NCI-H1417 (cell line): ENCODE data around the gene DOK3.

Experiments
- DNase-seq, 3 experiments: peaks; one replicate each; lab custom pipeline; 2025; lab: John Stamatoyannopoulos, UW

The DOK3 gene

DNA sequence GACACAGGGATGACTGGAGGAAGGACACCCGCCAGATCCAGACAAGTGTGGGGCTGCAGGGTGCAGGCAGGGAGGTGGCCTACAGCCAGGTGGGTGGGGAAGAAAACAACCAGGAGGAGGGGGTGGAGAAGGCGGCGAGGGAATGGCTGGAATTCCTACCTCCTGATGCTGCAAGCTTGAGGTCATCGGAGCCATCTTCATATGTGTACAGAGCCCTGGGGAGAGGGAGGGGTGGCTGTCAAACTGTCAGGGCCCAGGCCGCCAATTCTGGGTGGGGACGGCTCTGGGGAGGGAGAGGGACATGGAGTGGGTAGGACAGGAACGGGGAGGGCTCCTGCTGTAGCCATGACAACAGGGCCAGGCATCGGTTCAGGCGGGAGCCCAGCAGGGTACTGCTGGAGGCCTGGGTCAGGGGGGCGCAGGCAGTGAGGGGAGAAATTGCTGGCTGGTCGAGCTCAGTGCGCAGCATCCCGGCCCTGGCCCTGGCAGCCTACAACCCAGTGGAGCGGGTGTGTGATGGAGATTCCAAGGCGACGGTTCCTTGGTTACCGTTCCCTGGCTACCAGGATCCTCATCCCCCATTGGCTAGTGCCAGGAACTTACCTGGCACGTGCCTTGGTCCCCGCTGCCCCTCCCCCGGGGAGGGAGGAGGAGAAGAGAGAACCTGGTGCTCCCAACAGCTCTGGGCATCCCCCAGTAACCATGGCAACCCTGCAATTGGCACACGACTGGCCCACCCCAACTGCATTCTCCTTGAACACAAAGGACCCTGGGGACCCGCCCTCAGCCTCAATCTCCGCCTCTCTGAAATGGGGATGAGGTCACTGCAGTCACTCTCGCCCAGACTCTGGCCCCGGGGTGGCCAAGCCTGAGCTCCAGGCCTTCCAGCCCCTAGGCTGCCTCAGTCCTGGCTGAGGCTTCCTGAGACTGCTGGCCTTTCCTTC lies 40.7 kb downstream of the DOK3 start:
- DNase-seq, result peak in 2 of 3 experiments; percentile 64 to 85

DNA sequence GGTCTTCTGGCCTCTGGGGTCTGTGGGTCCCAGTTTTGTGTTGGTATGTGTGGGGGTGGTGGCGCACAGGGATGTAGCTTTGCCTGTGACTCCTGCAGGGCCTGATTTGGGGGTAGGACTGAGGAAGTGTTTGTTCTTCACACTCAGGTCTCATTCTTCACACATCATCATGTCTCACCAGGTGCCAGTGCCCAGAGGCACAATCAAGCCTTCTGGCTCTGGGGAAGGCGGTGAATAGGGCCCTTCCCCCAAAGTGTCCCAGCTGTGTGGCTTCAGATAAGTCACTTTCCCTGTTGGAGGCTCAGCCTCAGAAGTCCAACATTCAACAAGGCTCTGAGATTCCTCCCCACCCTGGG lies 41.3 kb downstream of the DOK3 start:
- DNase-seq, result no peak

DNA sequence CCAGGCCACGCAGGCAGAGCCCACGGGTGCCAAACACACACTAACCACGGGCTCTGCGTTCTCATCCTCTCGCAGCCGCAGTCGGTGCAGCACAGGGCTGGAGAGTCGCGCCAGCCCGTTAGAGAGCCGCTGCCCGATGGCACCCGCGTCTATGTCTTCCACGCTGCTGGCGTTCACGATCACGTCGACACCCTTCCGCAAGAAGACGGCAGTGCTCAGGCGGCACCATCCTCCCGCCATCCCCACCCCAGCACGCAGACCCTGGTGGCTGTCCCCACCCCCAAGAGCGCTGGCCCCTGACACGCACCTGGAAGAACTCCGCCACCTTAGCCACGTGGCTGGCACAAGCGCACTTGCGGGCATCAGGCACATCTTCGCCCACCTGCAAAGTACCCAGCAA lies 42.2 kb downstream of the DOK3 start:
- DNase-seq, result no peak

DNA sequence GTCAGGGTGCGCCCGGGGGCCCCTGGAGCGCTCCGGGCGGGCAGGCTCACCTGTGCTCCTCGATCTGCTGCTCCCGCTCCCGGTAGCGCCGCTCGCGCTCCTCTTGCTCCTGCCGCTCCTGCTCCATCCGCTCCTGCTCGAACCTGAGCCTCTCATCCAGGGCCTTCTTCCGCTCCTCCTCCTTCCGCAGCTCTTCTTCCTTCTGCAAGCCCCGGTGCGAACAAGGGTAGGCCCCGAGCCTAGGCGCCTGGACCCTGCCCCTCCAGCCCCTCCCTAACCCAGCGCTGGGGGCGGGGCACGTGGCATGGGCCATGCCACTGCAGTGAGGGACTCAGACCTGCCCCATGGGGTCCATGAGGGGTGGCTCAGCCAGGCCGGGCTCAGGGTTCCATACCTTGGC lies 42.8 kb downstream of the DOK3 start:
- no peak for DNase-seq

DNA sequence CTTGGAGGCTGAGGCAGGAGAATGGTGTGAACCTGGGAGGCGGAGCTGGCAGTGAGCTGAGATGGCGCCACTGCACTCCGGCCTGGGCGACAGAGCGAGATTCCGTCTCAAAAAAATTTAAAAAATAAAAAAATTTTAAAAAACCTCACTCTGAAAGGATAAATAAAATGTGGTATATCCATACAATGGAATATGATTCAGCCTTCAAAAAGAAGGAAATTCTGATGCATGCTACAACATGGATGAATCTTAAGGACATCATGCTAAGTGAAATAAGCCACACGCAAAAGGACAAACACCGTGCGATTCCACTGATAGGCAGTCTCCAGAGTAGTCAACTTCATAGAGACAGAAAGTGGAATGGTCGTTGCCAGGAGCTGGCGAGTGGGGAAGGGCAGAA lies 44.6 kb downstream of the DOK3 start:
- no peak for DNase-seq

DNA sequence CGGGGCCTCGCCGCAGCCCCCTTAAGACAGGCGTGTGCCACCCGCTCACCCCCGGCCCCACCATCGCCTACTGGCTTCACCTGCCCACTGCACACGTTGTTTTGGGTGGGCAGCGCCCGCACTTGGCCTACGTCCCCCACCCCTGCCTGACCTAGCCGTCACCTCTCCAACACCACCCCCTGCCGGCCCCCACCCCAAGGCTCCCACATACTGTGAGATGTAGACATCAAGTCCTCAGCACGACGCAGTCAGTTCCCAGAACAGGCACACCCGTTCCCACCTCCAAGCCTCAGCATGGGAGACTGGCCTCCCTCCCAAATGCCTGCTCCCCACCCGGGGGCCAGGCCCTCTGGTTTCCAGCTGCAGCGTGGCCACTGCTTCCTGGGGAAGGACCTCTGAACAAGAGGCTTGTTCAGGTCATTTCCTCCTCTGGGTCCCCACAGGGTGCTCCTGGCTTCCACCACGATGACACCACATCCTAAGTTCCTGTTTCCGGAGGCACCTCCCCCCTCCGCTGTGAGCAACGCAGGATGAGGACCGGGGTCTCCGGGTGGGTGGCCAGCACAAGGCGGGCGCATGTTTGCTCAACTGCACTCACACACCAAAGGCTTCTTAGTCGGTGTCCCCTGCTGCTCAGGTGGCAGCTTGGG lies 47.5 kb downstream of the DOK3 start:
- no peak for DNase-seq

DNA sequence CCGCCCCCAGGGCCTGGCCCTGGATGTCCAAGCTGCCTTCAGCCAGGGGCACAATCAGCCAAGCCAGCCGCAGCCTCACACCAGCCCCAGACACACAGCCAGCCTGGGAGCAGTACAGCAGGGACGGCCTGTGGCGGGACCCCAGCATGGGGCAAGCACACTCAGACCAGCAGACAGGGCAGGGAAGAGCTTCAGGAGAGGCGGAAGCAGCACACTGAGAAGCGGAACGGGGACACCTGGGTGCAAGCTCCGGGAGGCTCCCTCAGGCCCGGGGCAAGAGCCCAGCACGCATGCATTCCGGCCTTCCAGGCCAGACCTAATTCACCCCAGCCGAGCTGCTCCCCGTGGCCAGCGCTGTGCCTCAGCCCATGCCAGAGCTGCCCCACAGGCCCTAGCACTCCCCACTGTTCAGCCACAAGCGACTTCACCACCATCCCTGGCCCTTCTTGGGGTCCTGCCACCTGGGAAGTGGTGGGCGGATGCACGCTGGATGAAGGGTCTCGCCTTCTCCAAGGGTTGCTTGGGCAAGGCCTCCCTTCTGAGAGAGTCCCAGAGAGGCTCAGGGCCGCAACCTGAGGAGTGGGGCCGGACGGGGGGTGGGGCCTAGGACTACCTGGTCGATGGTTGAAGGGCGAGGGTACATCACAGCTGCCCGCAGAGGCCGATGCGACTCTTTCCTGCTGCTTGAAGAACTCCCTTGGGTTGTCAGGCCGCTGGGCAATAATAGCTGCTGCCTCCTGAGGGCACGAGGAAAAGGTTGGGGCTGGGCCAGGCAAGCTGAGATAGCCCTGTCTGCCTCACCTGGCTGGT lies 49.6 kb downstream of the DOK3 start:
- DNase-seq, result no peak

DNA sequence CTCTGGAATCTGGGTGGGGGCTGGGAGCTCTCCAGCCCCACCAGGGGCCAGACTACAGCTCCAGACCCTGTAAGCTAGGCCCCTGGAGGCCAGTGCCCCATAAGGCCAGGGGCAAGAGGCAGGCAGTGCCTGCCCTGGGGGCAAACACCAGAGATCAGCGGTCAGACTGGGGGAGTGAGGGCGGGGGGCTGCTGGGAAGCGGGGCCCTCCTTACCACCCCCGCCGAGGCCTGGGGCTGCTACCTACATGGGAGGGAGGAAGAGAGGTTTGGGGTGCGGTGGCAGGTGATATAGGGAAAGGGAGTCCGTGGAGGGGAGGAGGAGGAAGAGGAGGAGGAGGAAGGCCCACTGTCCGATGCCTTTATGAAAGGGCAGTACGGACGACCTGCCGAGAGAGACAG lies 50.3 kb downstream of the DOK3 start:
- no peak for DNase-seq

DNA sequence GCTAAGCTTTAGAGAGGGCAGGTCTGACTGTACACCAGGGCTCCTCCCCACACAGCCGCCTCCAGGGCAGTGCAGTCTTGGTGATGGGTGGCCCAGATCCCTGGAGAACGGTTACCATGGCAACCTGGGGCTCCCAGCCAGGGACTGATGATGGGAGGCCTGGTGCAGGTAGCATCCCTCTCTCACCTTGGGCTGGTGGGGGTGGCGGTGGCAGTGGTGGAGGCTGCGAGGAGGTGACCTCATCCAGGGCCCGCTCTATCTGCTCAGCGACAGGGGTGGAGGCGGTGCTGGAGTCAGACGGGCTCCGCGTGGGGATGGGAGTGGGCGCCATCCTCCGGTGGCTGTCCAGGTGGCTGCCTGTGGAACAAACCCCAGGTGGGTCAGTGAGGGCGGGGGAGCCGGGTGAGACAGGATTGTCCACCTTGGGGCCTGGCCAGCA lies 50.7 kb downstream of the DOK3 start:
- peak in 2 of 3 experiments; percentile 27 to 44 for DNase-seq

DNA sequence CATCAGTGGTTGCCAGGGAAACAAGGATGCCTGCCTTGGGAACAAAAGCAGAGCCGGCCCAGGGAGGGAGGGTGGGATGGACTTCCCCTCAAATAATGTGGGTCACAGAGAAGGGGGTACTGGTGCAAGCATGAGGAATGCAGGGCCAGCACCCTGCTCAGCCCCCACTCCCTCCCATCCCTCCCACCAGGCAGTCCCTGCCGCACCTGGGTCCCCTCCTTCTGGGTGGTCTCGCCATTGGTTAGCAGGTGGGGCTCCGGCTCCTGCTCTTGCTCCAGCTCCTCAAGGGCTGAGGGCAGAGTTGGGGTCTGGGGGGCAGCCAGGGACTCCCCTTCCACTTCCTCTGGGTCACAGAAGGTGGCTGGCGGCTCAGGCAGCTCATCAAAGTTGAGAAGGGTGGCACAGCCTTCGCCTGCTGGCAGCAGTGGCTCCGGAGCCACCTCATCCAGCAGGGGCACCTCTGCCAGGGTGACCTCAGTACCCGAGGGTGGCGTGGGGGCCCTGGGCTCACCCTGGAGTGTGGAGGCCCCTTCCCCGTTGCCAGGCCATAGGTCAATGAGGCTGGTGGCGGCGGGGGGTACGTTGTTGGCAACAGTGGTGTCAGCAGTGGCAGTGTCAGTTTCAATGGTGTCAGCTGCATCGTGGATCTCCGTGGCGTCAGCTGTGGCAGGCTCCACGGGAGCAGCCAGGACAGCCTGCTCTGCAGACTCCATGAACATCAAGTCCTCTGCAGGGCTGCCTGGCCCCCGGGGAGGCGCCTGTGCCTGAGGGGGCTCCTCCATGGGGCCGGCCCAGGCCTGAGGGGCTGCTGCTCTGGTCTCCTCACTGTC lies 51.6 kb downstream of the DOK3 start:
- DNase-seq, result peak in 1 of 3 experiments; percentile 14

DNA sequence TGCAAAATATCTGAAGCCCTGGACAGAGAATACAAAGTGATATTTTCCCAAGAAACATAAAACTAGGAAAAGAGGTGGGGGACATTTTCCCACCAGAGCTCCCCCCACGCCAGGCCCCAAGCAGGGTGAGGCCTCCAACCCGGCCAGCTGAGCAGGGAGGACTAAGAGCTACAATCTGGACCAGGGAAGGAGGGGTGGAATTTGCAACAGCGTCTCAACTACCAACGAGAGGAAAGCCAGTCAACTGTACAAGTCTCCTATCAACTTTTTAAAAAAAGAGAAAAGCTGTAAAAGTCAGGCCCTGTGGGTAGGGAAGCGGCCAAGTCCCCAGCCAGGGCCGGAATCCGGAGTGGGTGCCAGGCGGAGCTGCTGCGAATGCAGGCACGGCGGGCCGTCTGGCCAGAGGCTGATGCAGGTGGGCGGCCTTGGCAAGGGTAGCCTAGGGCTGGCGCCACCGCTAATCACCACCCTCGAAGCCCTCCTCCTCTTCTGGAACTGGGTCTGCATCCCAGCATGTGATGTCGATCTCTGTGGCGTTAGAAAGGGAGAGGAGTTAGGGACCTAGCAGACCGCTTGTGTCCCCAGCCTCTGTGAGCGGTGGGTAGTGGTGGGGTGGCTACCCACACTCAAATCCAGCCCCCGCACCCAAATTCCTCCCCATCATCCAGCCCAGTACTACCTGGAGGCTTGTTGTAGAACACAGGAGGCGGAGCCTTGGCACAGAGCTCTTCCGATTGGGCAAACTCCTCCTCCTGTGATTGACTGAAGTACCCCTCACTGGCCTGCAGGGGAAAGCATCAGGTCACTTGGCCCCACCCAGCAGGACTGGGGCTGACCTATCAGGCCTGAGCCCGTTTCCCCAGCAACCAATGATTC lies 52.4 kb downstream of the DOK3 start:
- DNase-seq, result peak; percentile 81 to 95 (median 82)

DNA sequence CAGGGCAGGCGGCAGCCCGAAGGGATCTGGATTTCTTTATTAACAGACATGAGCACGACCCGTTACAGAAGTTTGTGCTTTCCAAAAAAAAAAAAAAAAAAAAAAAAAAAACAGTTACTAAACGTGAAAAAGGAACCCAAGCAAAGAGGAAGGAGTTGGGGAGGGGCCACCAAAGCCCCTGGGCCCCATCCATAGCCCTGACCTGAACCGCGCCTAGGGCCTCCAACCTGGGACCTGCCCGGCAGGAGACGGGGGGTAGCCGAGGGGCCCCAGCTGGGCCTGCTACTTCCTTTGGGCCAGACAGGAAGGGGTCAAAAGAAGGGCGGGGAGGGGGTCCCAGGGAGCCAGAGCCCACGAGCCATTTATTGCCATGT lies 53.0 kb downstream of the DOK3 start:
- DNase-seq, result no peak

DNA sequence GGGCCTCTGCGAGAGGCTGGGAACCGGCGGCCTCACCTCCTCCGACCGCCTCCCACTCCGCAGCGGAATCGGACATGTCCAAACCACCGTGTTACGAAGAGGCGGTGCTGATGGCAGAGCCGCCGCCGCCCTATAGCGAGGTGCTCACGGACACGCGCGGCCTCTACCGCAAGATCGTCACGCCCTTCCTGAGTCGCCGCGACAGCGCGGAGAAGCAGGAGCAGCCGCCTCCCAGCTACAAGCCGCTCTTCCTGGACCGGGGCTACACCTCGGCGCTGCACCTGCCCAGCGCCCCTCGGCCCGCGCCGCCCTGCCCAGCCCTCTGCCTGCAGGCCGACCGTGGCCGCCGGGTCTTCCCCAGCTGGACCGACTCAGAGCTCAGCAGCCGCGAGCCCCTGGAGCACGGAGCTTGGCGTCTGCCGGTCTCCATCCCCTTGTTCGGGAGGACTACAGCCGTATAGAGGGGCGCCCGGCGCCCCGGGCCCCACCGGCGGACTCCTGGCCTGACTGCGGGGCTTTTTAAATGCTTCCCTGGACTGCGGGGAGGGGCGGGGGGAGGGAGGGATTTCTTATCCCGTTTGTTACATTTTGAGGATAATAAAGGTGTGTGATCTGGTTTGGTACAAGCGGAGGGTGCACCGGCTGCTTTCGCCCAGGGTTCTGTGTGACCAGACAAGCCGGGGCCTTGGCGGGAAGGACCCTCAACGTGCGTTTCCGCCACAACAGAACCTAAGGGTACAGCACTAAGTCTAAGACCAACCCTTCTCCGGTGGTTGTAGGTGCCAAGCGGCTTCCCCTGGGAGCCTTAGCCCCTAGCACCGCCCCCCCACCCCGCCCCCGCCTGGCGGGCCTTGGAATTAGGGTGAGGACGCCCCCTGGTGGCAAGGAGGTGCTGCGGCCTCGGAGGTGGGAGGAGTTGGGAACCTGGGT lies 53.7 kb downstream of the DOK3 start:
- DNase-seq, result peak; percentile 82 to 89 (median 89)

DNA sequence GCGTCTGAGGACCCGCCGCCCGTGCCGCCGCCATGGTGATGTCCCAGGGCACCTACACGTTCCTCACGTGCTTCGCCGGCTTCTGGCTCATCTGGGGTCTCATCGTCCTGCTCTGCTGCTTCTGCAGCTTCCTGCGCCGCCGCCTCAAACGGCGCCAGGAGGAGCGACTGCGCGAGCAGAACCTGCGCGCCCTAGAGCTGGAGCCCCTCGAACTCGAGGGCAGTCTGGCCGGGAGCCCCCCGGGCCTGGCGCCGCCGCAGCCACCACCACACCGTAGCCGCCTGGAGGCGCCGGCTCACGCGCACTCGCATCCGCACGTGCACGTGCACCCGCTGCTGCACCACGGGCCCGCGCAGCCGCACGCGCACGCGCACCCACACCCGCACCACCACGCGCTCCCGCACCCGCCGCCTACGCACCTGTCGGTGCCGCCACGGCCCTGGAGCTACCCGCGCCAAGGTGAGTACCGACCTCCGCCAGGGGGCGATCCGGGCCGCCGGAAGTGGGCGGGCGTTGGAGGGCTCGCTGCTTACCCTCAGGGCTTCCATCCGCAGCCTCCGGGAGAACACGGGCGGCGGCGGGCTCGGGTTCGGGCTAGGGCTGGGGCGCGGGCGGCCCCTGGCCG lies 54.5 kb downstream of the DOK3 start:
- peak; percentile 85 to 89 (median 85) for DNase-seq

DNA sequence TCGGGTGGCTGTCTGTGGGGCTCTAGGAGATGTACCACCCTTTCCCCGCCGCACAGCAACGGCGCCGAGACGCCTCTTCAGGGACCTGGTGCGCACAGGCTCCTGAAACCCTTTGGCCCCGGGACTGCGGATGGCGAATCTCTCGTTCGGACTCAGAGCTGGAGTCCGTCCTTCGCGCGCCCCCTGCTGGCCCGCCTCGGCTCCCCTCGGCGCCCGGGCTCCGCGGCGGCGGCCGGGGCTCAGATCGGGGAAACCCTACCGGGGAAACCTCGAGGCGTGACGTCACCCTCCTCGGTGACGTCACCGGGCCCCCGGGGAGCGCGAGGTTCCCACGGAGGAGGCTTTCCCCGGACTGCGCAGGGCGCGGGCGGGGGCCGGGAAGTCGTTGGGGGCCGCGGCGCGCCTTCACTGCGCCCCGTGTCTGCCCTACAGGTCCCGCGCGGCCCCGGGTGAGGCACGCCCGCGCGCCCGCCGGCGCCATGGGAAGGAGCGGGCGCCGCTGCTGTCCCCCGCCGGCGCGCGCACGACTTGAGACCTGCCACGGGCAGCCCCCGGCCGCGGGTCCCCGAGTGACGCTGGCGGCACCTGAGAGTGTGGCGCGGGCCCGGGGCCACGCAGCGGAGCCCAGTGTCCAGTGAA lies 55.1 kb downstream of the DOK3 start:
- DNase-seq, result peak; percentile 84 to 90 (median 87)

DNA sequence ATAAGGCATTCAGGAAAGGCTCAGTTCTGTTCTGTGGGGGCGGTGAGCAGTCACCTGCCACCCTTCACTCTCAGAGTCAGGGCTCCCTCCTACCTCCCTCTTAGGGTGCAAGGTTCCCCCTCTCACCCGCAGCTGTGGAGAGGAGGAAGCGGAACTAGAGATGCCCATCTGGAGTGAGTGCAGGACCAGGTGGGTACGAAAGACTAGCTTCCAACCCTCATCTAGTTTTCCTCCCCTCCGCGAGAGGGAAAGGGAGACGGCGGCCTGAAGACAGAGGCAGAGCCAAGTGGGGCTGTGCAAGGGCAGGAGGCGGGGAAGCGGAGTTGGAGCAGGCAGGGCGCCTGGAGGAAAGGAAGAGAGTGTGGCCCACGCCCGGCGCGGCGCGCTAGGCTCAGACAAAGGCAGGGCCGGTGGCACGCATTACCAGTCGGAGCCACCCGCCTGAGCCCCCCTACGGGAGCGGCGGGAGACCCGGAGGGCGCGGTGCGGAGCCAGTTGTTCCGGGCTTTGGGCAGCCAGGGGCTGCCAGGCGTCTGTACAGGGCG lies 55.7 kb downstream of the DOK3 start:
- DNase-seq, result peak; percentile 54 to 80 (median 77)

DNA sequence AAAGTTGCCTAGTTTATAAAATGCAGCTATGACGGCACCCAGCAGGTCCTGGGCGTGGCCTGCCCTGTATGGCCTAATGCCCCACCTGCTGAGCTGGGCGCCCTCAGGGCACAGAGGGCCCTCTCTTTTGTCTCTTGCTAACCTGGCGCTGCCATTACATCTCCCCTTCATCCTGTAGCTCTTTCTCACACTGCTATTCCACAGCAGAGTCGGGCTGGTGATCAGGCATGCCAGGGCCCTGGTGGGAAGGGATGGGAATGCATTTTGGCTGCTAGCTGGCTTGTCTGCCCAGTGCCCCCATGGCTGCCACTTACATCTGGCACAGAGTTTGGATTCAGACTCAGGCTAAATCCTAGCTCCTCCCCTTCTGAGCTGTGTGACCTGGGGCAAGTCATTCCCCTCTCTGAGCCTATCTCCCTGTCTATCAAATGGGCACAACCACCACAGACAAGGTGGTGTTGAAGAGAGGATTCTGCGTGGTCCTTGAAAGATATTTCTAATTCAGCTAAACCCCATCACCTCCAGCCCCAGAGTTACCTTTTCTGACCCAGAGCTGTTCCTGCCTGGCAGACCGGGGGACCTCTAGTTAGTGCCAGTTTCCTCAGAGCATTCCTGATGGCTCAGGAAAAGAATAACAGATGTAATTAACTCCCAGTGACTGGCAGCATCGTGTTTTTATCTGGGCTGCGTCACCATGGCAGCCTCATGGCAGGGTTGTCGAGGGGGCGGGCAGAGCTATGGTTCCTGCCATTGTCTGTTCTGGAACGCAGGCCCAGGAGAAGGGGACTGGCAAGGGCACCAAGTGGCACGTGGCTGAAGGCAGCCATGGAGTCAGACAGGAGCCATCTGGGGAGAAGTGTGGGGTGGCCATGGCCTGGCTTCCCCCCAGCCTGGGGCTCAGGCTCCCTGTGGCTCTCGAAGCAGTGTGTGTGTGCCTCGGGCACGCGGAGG lies 56.7 kb downstream of the DOK3 start:
- DNase-seq, result peak in 2 of 3 experiments; percentile 29 to 71
